Measurements from ENCODE around the gene IL18R1.

Gene IL18R1

GRCh38 chr2:102439065-102439695 lies 83.6 kb downstream of the IL18R1 start:
- H3K4me3 ChIP-seq (ENCODE audit: low read depth, low read length), result no peak overlapping the region
- DNase-seq (ENCODE audit: low read depth), result no peak
- no peak for TF ChIP-seq CTCF (IDR thresholded peaks at IDR 0.05; ENCODE audit: control insufficient read depth, extremely low read depth, insufficient read depth)

- TF ChIP-seq CTCF (IDR thresholded peaks at IDR 0.05; ENCODE audit: control insufficient read depth, extremely low read depth, insufficient read depth), result peak; percentile 68
- DNase-seq (ENCODE audit: low read depth), result no peak
- no peak overlapping the region for H3K4me3 ChIP-seq (ENCODE audit: low read depth, low read length)
These were observed 87.6 kb downstream of the IL18R1 start for GRCh38 chr2:102442967-102443828.

GRCh38 chr2:102444233-102444632 lies 88.6 kb downstream of the IL18R1 start:
- H3K4me3 ChIP-seq (ENCODE audit: low read depth, low read length), result no peak overlapping the region

GRCh38 chr2:102446936-102447335 lies 91.3 kb downstream of the IL18R1 start:
- no peak for DNase-seq (ENCODE audit: low read depth)
- no peak overlapping the region for H3K4me3 ChIP-seq (ENCODE audit: low read depth, low read length)
- TF ChIP-seq CTCF (IDR thresholded peaks at IDR 0.05; ENCODE audit: control insufficient read depth, extremely low read depth, insufficient read depth), result no peak

More at GRCh38 chr2:102444233-102444632, 88.6 kb downstream of the IL18R1 start:
- no peak for TF ChIP-seq CTCF (IDR thresholded peaks at IDR 0.05; ENCODE audit: control insufficient read depth, extremely low read depth, insufficient read depth)
- no peak for DNase-seq (ENCODE audit: low read depth)

Measured in LNCaP clone FGC (cell line).